Activated T-cell treated with anti-CD3 and anti-CD28 coated beads, Interleukin-2, amount 50 U/mL, for 1 hour (primary cell): ENCODE results near the gene DCUN1D5.

ENCODE experiments used
- DNase-seq: peaks from one replicate; pipeline ENCODE4 v3.0.0-alpha.2; 2020

The DCUN1D5 gene

GRCh38 chr11:103091801-103092524, at the start of gene DCUN1D5:
Gene DCUN1D5, minus strand, starts transcription at chr11:103092160. Its CDS starts 288 bp downstream, at chr11:103091872.
- DNase-seq, result peak; percentile 95

- DNase-seq, result no peak
Observed at GRCh38 chr11:103125462-103125861, 33.5 kb upstream of the DCUN1D5 start.

- DNase-seq, result no peak
Observed at GRCh38 chr11:103114836-103115235, 22.9 kb upstream of the DCUN1D5 start.

GRCh38 chr11:103112364-103112763, 20.4 kb upstream of the DCUN1D5 start:
- no peak for DNase-seq

- no peak for DNase-seq
Observed at GRCh38 chr11:103111400-103111799, 19.4 kb upstream of the DCUN1D5 start.

GRCh38 chr11:103110391-103110790, 18.4 kb upstream of the DCUN1D5 start:
- DNase-seq, result no peak

GRCh38 chr11:103109818-103110388, 17.9 kb upstream of the DCUN1D5 start:
- peak; percentile 20 for DNase-seq

- peak; percentile 89 for DNase-seq
Observed at GRCh38 chr11:103108933-103109817, 17.2 kb upstream of the DCUN1D5 start, which contains the start of gene DYNC2H1. Gene DYNC2H1, plus strand, starts transcription at chr11:103109426. Its CDS starts 149 bp downstream, at chr11:103109575.

GRCh38 chr11:103097279-103097678, 5.3 kb upstream of the DCUN1D5 start:
- no peak for DNase-seq

GRCh38 chr11:103091064-103091800, 728 bp downstream of the DCUN1D5 start:
- DNase-seq, result peak; percentile 44

GRCh38 chr11:103086461-103086860, 5.5 kb downstream of the DCUN1D5 start:
- DNase-seq, result no peak

GRCh38 chr11:103085758-103086365, 6.1 kb downstream of the DCUN1D5 start:
- DNase-seq, result no peak

GRCh38 chr11:103079833-103080232, 12.1 kb downstream of the DCUN1D5 start:
- DNase-seq, result no peak

GRCh38 chr11:103078710-103079109, 13.2 kb downstream of the DCUN1D5 start:
- DNase-seq, result no peak

- no peak for DNase-seq
Observed at GRCh38 chr11:103077554-103077953, 14.4 kb downstream of the DCUN1D5 start.

GRCh38 chr11:103076361-103076760, 15.6 kb downstream of the DCUN1D5 start:
- DNase-seq, result no peak

GRCh38 chr11:103071008-103071407, 21.0 kb downstream of the DCUN1D5 start:
- DNase-seq, result no peak

- no peak for DNase-seq
Observed at GRCh38 chr11:103070142-103070541, 21.8 kb downstream of the DCUN1D5 start.

- no peak for DNase-seq
Observed at GRCh38 chr11:103069367-103069766, 22.6 kb downstream of the DCUN1D5 start.

- no peak for DNase-seq
Observed at GRCh38 chr11:103067118-103067517, 24.8 kb downstream of the DCUN1D5 start.

- no peak for DNase-seq
Observed at GRCh38 chr11:103061656-103062055, 30.3 kb downstream of the DCUN1D5 start.

- no peak for DNase-seq
Observed at GRCh38 chr11:103055221-103055890, 36.6 kb downstream of the DCUN1D5 start.
